GM10248 (cell line): ENCODE results near the gene MCL1.
"Not testable (repeated sequence)": the region's sequence is repeated elsewhere in the genome, so short reads cannot be mapped to it uniquely, and the experiment has no call there.

Experiments used
- CTCF ChIA-PET: fragments of 300-600 bp; sonication (Branson Sonifier 250); formaldehyde crosslinking; extraction: SDS; loops from one replicate; lab custom pipeline; 2021; ENCODE audit warnings: antibody characterized with exemption; lab: Yijun Ruan, JAX
- POLR2A ChIA-PET: fragments of 350-650 bp; sonication (Branson Sonifier 250); formaldehyde crosslinking; extraction: SDS; loops from one replicate; lab custom pipeline; 2020; ENCODE audit warnings: antibody characterized with exemption; lab: Yijun Ruan, JAX
- DNase-seq: peaks from one replicate; pipeline ENCODE4 v3.0.0; 2012; ENCODE audit errors: extremely low spot score
- TF ChIP-seq, protein P1 (sequence below): IDR thresholded peaks from 2 replicates; pipeline ENCODE4 v1.5.1; 2012; ENCODE audit warnings: mild to moderate bottlenecking, low read depth; ENCODE audit errors: extremely low read depth, missing control alignments, control extremely low read depth

The MCL1 gene

DNA sequence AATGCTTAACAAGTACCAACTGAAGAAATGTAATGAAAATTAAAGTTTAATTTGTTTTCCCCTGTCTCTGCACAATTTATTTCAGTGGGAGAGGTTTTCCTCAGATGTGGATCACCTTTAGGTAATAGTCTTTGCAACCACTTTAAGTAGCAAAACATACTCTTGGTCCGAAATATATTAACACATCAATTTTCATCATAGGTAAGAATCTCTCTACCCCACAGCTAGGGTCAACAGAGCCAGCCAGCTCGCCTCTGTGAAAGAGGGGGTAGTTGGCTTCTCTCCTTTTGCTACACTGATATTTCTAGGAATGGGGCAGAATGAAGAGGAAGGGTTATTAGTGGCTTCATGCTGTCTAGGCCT, 24.8 kb upstream of the MCL1 start:
- POLR2A ChIA-PET = no interaction called here
- TF ChIP-seq, protein P1, sequence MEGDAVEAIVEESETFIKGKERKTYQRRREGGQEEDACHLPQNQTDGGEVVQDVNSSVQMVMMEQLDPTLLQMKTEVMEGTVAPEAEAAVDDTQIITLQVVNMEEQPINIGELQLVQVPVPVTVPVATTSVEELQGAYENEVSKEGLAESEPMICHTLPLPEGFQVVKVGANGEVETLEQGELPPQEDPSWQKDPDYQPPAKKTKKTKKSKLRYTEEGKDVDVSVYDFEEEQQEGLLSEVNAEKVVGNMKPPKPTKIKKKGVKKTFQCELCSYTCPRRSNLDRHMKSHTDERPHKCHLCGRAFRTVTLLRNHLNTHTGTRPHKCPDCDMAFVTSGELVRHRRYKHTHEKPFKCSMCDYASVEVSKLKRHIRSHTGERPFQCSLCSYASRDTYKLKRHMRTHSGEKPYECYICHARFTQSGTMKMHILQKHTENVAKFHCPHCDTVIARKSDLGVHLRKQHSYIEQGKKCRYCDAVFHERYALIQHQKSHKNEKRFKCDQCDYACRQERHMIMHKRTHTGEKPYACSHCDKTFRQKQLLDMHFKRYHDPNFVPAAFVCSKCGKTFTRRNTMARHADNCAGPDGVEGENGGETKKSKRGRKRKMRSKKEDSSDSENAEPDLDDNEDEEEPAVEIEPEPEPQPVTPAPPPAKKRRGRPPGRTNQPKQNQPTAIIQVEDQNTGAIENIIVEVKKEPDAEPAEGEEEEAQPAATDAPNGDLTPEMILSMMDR = no peak
- no peak for DNase-seq
- CTCF ChIA-PET = interaction anchor here (1.6 kb wide), 1 partner anchor 15 kb away, joined by 4 read pairs; no protein-coding TSS in a partner anchor

DNA sequence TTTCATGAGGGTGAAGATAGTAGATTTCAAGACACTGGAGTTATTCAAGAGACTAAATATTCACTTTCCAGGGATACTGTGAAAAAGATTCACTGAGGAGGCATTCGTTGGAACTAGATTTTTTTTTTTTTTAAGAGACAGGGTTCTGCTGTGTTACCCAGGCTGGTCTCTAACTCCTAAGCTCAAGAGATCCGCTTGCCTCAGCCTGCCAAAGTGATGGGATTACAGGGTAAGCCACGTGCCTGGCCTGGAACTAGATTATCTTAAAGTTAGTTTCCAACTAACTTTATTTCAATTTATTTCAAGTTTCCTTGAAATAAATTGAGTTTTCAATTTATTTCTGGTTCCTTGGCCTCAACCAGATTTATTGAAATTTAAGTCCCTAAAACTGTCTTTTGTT, 24.3 kb upstream of the MCL1 start:
- no peak for DNase-seq
- TF ChIP-seq, protein P1 = no peak
- ChIA-PET POLR2A (interaction anchor here (1.8 kb wide), 1 partner anchor 24 kb away, joined by 8 read pairs; the partner anchor contains the start of gene MCL1), CTCF (interaction anchor here (0.9 to 1.6 kb wide), 4 partner anchors 14 to 44 kb away, joined by 3 to 8 read pairs (median 4); no protein-coding TSS in a partner anchor)

DNA sequence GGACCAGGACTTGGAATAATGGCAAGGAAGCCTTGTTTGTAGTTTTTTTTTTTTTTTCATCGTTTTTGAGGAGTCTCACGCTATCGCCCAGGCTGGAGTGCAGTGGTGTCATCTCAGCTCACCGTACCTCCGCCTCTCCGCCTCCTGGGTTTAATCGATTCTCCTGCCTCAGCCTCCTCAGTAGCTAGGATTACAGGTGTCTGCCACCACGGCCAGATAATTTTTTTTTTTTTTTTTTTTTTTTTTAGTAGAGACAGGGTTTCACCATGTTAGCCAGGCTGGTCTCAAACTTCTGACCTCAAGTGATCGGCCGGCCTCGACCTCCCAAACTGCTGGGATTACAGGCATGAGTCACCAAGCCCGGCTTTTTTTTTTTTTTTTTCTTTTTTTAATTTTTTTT, 23.0 kb upstream of the MCL1 start:
- not testable (repeated sequence) for DNase-seq
- ChIA-PET CTCF (interaction anchor here (1.6 kb wide), 2 partner anchors 42 to 43 kb away, joined by 5 to 8 read pairs; no protein-coding TSS in a partner anchor), POLR2A (interaction anchor here (1.8 kb wide), 1 partner anchor 23 kb away, joined by 8 read pairs; the partner anchor contains the start of gene MCL1)

DNA sequence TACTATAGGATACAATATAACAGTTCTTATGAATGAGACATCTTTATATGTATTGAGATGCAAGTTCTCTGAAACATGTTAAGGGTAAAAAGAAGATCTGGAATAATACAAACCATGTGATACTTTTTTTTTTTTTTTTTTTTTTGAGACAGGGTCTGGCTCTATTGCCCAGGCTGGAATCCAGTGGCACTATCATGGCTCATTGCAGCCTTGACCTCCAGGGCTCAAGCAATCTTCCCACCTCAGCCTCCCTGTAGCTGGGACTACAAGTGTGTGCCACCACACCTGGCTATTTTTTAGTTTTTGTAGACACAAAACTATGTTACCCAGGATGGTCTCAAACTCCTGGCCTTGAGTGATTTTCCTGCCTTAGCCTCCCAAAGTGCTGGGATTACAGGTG, 22.1 kb upstream of the MCL1 start:
- POLR2A ChIA-PET = no interaction called here

DNA sequence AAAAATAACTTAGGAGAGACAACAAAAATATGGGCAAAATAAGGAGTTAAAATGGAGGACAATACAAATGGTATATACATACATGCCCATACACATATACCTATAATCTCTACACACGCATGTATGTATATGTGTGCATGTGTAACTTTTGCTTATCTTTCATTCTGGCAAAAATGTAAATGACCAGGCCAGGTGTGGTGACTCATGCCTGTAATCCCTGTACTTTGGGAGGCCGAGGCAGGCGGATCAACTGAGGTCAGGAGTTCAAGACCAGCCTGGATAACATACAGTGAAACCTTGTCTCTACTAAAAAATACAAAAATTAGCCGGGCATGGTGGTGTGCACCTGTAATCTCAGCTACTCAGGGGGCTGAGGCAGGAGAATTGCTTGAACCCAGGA, 18.9 kb upstream of the MCL1 start:
- CTCF ChIA-PET = interaction anchor here (1.4 to 2.1 kb wide), 2 partner anchors 9 to 38 kb away, joined by 4 to 5 read pairs; no protein-coding TSS in a partner anchor
- DNase-seq, POLR2A ChIA-PET: not testable (repeated sequence)

More for the DNA sequence above, 22.1 kb upstream of the MCL1 start:
- CTCF ChIA-PET = interaction anchor here (1.3 kb wide), 1 partner anchor 18 kb away, joined by 4 read pairs; no protein-coding TSS in a partner anchor
- TF ChIP-seq, protein P1 = no peak
- DNase-seq = no peak

DNA sequence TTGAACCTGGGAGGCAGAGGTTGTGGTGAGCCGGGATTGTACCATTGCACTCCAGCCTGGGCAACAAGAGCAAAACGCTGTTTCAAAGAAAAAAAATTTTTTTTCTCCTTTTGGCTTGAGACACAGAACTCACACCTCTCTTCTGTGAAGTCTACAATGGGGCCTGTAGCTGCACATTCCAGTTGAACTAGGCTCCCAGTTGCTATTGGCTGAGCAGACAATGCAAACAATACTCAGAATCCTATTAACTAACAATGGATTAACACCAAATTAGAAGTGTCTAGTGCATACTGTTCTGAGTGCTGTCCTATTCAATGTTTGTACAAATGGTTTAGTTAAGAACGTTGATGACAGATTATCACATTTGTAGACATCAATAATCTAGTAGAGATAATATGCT, 17.6 kb upstream of the MCL1 start:
- ChIA-PET POLR2A (no interaction called here), CTCF (interaction anchor here (1.4 kb wide), 1 partner anchor 36 kb away, joined by 5 read pairs; no protein-coding TSS in a partner anchor)
- no peak for DNase-seq
- TF ChIP-seq, protein P1 = no peak

DNA sequence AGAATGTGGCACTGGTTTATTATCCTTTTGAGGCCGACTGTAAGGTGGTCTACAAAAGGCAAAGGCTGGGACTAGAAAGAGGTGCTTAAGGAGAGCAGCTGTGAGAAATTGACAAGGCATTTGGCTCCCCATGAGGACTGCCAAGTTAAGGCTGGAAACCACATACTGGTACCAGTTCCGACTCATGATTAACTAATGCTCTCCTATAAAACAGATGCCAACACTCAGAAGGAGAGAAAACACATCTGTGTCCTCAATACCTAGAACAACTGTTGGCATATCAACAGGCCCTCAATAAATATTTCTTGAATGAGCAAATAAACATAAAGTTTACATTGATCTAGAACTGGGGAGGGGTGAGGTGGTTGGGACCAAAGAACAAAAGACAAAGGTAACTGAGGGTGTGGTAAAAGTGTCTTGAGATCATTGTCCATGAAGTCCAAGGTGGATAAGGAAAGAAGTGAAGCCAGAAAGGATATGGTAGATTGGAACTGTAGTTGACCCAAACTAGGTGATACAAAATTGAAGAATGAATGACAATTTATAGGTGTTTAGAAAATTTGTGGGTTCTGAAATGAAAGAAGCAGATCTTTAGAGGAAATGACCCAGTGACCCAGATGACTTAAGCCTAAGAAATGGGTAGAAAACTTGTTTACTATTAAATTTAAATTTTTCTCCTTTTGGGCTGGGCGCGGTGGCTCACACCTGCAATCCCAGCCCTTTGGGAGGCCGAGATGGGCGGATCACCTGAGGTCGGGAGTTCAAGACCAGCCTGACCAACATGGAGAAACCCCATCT, 16.9 kb upstream of the MCL1 start:
- no peak for DNase-seq
- CTCF ChIA-PET = no interaction called here
- POLR2A ChIA-PET = no interaction called here
- TF ChIP-seq, protein P1 = no peak
